Activated T-cell treated with anti-CD3 and anti-CD28 coated beads, Interleukin-2, amount 50 U/mL, for 72 hours (primary cell): ENCODE results near the gene RUVBL1. TPM values are rescaled to one million over a fixed set of nuclear protein-coding genes. Genes with fewer than 3 reads are reported as not detected.
A peak's percentile ranks its signal among the peaks of the same experiment; 100 is the strongest.

ENCODE experiments used
- ATAC-seq, 2 donors: fragments of 150-1000 bp; cut with Tn5 transposase; replicated peaks in 1 of 2; 2 replicates each; pipeline ENCODE4 v1.10.0; 2021; ENCODE audit warnings: moderate library complexity in 2 of 2, mild to moderate bottlenecking in 1 of 2
- DNase-seq, 2 donors: peaks; one replicate each; pipeline ENCODE4 v3.0.0; 2021 to 2022; ENCODE audit warnings: mixed read lengths in 1 of 2
- H3K27ac Mint-ChIP-seq: one replicate; pipeline ENCODE4 v1.8.0; 2022; ENCODE audit warnings: mild to moderate bottlenecking, moderate library complexity, mixed read lengths
- H3K27me3 Mint-ChIP-seq: one replicate; pipeline ENCODE4 v1.8.0; 2022; ENCODE audit warnings: low read depth, mixed read lengths
- H3K36me3 Mint-ChIP-seq, 2 donors: one replicate each; pipeline ENCODE4 v1.8.0; 2022; ENCODE audit warnings: mixed read lengths in 2 of 2, mild to moderate bottlenecking in 1 of 2; ENCODE audit not compliant: insufficient read depth in 2 of 2
- H3K4me1 Mint-ChIP-seq: one replicate; pipeline ENCODE4 v1.8.0; 2022; ENCODE audit warnings: low read depth, mixed read lengths
- H3K4me3 Mint-ChIP-seq, 2 donors: one replicate each; pipeline ENCODE4 v1.8.0; 2022; ENCODE audit warnings: mild to moderate bottlenecking in 2 of 2, mixed read lengths in 2 of 2, moderate library complexity in 2 of 2
- H3K9me3 Mint-ChIP-seq, 2 donors: one replicate each; pipeline ENCODE4 v1.8.0; 2022; ENCODE audit warnings: mixed read lengths in 2 of 2
- total RNA-seq, 2 donors: library from RNA; stranded (reverse); gene quantifications; one replicate each; pipeline ENCODE4 v1.2.3, GENCODE V29; 2022

The RUVBL1 gene
- total RNA-seq, 2 donors from 2014 or later, result 39.7 to 50.4 TPM

DNA sequence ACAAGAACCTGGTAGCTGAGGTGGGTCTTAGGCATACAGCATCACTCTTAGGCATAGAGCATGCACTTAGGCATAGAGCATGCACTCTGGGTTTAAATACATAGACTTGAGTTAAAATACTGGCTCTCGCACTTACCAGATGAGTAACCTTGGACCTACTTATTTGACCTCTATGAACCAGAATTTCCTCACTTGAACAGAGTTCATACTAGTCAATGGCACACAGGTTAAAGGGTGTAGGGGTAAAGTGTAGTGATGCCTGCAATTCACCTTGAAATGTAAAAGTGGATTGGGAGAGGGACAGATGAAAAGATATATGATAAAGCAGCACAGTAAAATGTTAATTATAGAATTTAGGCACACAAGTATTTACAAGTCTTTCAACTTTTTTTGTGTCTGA, 1.6 kb downstream of the RUVBL1 start:
- Mint-ChIP-seq H3K27me3 (no peaks in the 10 kb centered on the region), H3K4me1 (peaks cover 49% of the 10 kb centered on the region), H3K9me3 (peaks cover 3 to 6% of the 10 kb centered on the region in 2 donors), H3K27ac (peak overlapping the region; percentile 13), H3K36me3 (peaks cover 3 to 13% of the 10 kb centered on the region in 2 donors), H3K4me3 (peak overlapping the region; percentile 100)
- DNase-seq (no peak), ATAC-seq (no peak)

DNA sequence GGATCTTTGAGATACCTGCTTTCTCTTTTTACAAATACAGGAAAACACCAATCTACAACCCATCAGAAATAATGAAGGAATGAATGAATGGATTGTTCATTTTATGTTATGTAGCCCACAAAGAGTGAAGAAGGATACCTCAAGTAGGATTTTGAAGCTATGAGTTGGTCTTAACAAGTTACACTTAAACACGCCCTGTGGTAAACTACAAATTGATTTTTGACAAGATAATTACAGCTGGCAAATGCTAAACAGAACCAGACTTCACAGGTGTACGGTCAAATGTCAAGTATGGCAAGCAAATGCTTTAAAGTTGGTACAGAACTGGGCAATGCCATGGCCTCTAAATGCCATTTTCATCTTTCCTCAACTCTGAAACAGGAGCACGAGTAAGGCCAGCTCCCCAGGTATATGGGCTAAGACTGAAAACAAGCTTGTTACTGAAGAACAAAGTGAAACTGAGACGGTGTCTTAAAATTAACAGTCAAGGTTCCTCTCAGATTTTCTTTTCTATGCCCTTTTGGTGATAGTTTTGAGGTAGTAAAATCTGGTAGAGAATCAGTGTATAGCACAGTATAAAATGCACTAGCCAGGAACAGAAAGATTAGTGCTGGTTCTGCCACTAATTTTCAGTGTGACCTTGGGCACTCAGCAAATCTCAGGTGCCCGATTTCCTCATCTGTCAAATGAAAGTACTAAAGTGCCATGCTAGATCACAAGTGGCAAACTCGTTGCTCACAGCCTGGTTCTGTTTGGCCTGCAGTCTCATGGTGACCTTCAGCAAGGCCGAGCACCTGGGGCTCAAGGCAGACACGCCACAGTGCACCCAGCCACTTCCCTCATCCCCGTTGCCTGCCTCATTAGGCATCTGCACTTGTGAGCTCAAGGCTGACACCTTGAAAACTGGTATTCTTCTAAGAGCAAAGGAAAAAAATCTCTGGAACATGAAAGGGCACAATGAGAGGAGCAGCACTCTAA, 9.5 kb downstream of the RUVBL1 start:
- DNase-seq (no peak), ATAC-seq (no peak)
- H3K9me3 Mint-ChIP-seq, result no peaks in the 10 kb centered on the region
- H3K4me1 Mint-ChIP-seq, result peaks cover 58% of the 10 kb centered on the region
- H3K4me3 Mint-ChIP-seq, result peak overlapping the region; percentile 5 to 83
- no peaks in the 10 kb centered on the region for H3K27me3 Mint-ChIP-seq
- H3K27ac Mint-ChIP-seq, result peak overlapping the region; percentile 92
- H3K36me3 Mint-ChIP-seq, result peaks cover 9 to 26% of the 10 kb centered on the region in 2 donors

DNA sequence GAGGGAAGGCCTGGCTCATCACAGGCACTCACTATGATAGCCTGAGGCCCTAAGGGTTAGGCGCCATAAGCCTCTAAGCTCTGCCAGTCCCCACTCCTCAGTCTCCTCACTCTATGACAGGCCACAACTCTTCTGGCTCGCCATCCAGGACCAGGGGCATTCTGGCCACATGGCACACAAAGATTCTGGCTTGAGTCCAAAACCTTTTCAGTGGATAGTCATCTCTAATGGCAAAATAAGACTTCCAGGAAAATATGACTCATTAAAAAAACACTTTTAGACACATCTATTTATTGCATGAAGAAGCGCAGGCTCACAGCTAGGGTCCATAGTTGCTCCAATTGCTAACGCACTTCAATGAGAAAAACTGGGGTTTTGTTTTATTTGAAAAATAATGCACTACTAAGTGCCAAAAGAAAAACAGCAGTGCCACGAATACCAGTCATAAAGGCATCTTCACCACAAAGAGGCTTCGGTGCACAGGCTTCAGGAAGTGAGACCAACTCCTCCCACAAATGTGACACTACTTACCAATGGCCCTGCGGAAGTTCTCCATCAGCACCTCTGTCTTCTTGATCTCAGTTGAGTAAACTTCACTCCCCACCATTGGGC, 11.1 kb downstream of the RUVBL1 start:
- no peaks in the 10 kb centered on the region for H3K9me3 Mint-ChIP-seq
- ATAC-seq, result peak; percentile 93 to 94

DNA sequence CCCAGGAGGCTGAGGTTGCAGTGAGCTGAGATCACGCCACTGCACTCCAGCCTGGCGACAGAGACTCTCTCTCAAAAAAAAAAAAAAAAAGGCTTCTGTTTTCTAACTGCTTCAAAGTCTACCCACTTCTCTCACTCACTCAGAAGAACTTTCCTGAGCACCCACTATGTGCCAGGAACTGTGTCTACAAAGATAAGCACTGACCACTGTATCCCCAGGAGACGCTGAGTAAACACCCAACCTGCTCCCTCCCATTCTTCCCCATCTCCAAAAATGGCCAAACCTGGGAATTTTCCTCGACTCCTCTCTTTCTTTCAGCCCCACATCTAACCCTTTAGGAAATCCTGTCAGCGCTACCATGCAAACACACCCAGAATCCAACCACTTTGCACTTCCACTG, 12.5 kb downstream of the RUVBL1 start:
- Mint-ChIP-seq H3K36me3 (peaks cover 10 to 29% of the 10 kb centered on the region in 2 donors), H3K27ac (peak overlapping the region; percentile 98)
- DNase-seq, result no peak

More for the DNA sequence above, 11.1 kb downstream of the RUVBL1 start:
- no peaks in the 10 kb centered on the region for H3K27me3 Mint-ChIP-seq
- peak overlapping the region; percentile 98 for H3K27ac Mint-ChIP-seq
- H3K4me1 Mint-ChIP-seq, result peaks cover 42% of the 10 kb centered on the region
- H3K36me3 Mint-ChIP-seq, result peaks cover 9 to 24% of the 10 kb centered on the region in 2 donors
- DNase-seq, result peak; percentile 44 to 64
- H3K4me3 Mint-ChIP-seq, result peak overlapping the region; percentile 53 to 78

DNA sequence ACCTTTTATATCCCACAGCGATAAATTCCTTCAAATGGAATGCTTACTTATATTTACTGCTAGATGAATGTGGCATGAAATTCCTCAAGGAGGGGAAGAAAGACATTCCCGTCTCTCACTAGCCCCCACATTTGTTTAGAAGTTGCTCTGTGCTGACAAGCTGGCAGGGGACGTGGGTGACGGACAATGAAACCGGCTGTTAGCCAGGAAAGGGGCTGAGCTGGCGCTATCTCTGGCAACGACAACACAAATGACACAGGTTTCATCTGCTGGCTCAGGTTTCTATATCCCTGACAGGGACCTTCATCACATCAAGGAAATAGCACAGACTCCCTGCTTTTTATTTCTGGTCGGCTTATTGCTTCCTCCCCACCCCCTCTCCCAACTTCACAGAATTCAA, 15.8 kb downstream of the RUVBL1 start:
- Mint-ChIP-seq H3K27me3 (no peaks in the 10 kb centered on the region), H3K4me3 (no peak overlapping the region), H3K4me1 (peaks cover 16% of the 10 kb centered on the region), H3K9me3 (no peaks in the 10 kb centered on the region), H3K36me3 (peaks cover 10 to 27% of the 10 kb centered on the region in 2 donors), H3K27ac (no peak overlapping the region)
- no peak for DNase-seq
- no peak for ATAC-seq

More for the DNA sequence above, 12.5 kb downstream of the RUVBL1 start:
- Mint-ChIP-seq H3K27me3 (no peaks in the 10 kb centered on the region), H3K4me1 (peaks cover 38% of the 10 kb centered on the region), H3K4me3 (peak overlapping the region in 1 of 2 donors; percentile 78), H3K9me3 (no peaks in the 10 kb centered on the region)
- no peak for ATAC-seq

DNA sequence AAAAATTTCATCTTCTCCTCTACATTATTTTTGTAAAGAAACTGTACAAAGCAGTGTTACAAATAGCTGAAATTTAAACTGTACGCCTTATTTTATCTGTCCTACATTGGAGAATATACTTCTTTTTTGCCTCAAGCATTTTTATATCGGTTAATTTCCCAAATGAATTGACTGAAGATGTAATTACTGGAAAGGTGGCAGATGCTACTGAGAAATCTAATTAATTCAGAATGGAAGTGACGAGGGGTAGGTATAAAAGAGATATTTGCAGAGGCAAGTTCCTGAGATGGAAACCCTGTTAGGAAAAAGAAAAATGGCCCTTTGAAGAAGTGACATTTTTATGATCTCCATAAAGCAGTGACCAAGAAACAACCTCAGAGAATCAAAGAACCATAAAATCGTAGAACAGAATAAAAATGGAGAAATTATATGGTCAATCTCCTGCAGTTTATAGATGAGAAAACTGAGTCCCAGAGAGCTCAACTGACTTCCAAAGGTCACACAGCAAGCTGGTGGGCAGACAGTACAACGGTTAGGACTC, 20.4 kb downstream of the RUVBL1 start:
- H3K27ac Mint-ChIP-seq, result no peak overlapping the region
- ATAC-seq, result no peak
- no peaks in the 10 kb centered on the region for H3K27me3 Mint-ChIP-seq
- no peaks in the 10 kb centered on the region for H3K4me1 Mint-ChIP-seq
- H3K9me3 Mint-ChIP-seq, result no peaks in the 10 kb centered on the region
- peaks cover 7 to 17% of the 10 kb centered on the region in 2 donors for H3K36me3 Mint-ChIP-seq
- H3K4me3 Mint-ChIP-seq, result no peak overlapping the region
- no peak for DNase-seq

DNA sequence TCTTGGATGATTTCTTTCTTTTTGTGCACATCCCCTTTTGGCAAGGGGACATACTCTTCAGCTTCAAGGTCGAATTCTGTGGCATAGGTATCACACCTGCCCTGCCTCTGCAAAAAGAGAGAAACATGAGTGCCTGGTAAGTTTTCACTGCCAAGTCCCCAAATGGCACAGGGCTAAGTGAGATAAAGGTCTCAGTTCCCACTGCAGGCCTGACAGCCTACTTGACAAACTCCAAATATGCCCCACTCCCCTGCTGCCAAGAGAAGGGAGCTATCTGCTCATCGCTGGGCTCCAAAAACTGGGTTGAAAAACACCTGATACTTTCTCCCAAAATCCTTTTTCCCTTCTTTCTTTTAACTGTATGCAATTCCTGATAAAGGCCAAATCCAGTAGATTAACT, 23.0 kb downstream of the RUVBL1 start:
- DNase-seq (no peak), ATAC-seq (no peak)
- Mint-ChIP-seq H3K36me3 (peaks cover 8 to 18% of the 10 kb centered on the region in 2 donors), H3K27me3 (no peaks in the 10 kb centered on the region), H3K4me1 (no peaks in the 10 kb centered on the region), H3K9me3 (no peaks in the 10 kb centered on the region), H3K27ac (no peak overlapping the region), H3K4me3 (no peak overlapping the region)

DNA sequence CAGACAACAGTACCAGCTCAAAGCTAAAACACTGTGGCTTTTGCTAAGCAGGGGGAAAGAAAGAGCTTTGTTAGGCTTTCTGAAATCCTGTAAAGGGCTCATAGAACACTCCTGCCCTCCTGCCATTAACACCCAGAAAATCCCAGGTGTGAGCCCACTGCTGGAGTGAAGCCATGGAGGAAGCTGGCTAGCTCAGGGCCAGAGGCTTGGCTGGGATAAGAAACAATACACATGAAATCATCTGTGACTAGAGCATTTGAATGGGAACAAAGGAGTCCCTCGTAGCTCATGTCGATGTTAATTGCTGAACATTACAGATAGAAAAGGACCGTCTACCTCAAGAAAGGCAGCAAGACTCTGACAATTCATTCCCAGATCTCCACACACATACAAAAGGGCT, 23.5 kb downstream of the RUVBL1 start:
- ATAC-seq (no peak), DNase-seq (no peak)
- Mint-ChIP-seq H3K27me3 (no peaks in the 10 kb centered on the region), H3K4me3 (no peak overlapping the region), H3K36me3 (peaks cover 8 to 18% of the 10 kb centered on the region in 2 donors), H3K9me3 (no peaks in the 10 kb centered on the region), H3K27ac (no peak overlapping the region), H3K4me1 (no peaks in the 10 kb centered on the region)

DNA sequence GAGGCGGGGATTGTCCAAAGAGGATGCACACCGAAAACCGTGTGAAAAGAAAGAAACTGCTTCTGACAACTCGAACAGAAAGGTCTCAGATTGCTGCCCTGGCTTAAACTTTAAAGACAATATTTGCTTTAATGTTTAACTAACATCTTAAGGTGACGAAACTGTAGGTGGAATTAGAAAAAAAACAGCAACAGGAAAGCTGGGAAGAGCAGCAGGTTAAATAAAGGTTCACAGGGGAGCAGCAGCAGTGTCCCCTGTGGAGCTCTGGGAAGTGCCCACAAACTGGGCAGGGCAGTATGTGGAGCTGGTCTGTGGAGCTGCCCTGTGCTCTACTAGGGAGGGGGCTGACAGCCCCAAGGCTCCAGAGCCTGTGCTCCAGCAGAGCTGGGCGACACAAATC, 25.4 kb downstream of the RUVBL1 start:
- H3K4me1 Mint-ChIP-seq, result peaks cover 6% of the 10 kb centered on the region
- DNase-seq (no peak), ATAC-seq (no peak)

DNA sequence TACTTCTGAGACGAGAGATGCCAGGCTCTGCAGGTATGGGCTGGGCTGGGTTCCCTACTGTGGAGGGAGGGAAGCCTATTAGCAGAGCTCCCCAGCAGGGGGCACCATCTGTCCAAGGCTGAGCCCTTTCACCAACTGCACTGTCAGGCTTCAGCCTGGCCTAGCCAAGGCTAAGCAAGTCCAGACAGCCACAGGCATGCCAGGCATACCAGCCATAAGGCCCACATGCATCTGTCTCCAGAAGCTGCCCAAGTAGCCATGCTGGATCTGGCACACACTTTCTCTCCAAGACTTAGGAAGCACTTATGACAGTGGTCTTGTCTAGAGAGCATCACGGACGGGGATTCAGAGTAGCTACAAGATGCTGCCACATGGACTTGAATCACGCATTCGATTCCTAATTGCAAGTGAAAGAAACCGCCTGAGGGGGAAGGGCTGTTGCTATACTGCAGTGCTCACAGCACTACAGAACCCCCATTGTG, 28.3 kb downstream of the RUVBL1 start:
- Mint-ChIP-seq H3K4me1 (peaks cover 6% of the 10 kb centered on the region), H3K36me3 (peaks cover 4 to 21% of the 10 kb centered on the region in 2 donors), H3K27me3 (no peaks in the 10 kb centered on the region), H3K9me3 (no peaks in the 10 kb centered on the region), H3K4me3 (no peak overlapping the region), H3K27ac (peak overlapping the region; percentile 33)
- DNase-seq, result peak; percentile 79 to 84
- peak; percentile 98 for ATAC-seq

More for the DNA sequence above, 25.4 kb downstream of the RUVBL1 start:
- no peaks in the 10 kb centered on the region for H3K9me3 Mint-ChIP-seq
- H3K27ac Mint-ChIP-seq, result peak overlapping the region; percentile 51
- no peaks in the 10 kb centered on the region for H3K27me3 Mint-ChIP-seq
- no peak overlapping the region for H3K4me3 Mint-ChIP-seq
- peaks cover 8 to 19% of the 10 kb centered on the region in 2 donors for H3K36me3 Mint-ChIP-seq

DNA sequence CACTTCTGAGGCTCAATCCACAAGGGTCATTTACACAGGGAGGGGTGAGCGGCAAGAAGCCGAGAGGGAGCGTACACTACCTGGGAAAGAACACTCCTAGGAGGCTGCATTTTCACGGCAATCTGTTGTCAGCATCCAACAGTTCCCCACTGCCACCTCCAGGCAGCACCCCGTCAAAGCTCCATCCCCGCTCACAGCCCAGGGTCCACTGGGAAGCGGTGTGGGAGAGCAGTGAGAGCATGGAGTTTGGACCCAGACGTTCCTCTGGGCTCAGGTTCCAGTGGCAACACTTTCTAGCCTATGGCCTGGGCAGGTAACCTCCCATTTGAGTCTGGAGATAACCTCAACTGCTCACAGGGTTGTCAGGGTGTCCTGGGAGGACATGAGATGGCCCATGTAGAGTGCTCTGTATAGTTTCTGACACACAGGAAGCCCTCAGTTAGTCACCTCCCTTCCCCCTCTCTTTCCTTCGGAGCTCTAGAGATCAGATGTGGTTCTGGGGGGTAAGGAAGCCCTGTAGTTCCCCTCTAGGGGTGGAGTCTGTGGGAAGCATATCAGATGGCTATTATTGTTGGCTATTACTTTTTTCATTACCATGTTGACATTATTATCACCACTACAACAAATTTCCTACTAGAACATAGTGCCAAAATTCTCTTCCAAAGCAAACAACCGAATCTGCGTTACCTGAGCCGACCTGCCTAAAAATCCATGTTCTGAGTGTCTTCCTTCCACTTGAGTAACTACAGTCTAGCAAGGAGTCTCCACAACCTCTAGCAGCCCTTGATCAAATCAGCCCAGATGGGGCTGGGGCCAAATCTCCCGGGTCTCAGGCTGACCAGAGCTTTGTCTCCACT, 29.1 kb downstream of the RUVBL1 start:
- Mint-ChIP-seq H3K27ac (peak overlapping the region; percentile 33), H3K36me3 (peaks cover 3 to 19% of the 10 kb centered on the region in 2 donors), H3K27me3 (no peaks in the 10 kb centered on the region), H3K4me3 (no peak overlapping the region), H3K4me1 (peaks cover 6% of the 10 kb centered on the region), H3K9me3 (no peaks in the 10 kb centered on the region)
- DNase-seq (no peak), ATAC-seq (peak; percentile 41 to 63)

DNA sequence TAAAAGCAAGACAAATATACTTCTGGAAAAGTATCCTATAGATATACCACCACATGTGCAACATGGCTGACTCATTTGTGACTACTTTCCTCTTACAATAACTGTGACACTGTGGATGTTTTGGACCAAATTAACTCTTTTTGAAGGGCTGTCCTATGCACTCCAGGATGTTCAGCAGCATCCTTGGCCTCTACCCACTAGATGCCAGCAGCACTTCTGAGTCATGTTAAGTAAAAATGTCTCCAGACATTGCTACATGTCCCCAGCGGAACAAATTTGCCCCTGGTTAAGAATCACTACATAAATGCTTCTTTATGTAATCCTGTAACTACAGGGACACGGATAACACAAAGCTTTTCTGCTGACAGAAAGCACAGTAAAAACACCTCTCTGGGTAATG, 32.0 kb downstream of the RUVBL1 start:
- Mint-ChIP-seq H3K9me3 (no peaks in the 10 kb centered on the region), H3K27me3 (no peaks in the 10 kb centered on the region), H3K36me3 (peaks cover 2 to 20% of the 10 kb centered on the region in 2 donors), H3K4me3 (no peak overlapping the region), H3K4me1 (peaks cover 6% of the 10 kb centered on the region), H3K27ac (no peak overlapping the region)
- no peak for ATAC-seq
- no peak for DNase-seq
